ENCODE results near the gene ARL3.
"Not testable (repeated sequence)": the region's sequence is repeated elsewhere in the genome, so short reads cannot be mapped to it uniquely, and the experiment has no call there.

Gene ARL3

GRCh38 chr10:102735065-102735562 is 20.9 kb upstream of the ARL3 start:
- no peak for DNase-seq (ENCODE audit: low read depth)

- no peak for DNase-seq (ENCODE audit: low read depth)
Observed at GRCh38 chr10:102732661-102733060, 18.5 kb upstream of the ARL3 start.

- DNase-seq (ENCODE audit: low read depth): no peak
Observed at GRCh38 chr10:102731222-102731800, 17.1 kb upstream of the ARL3 start.

GRCh38 chr10:102729029-102730026 is 15.1 kb upstream of the ARL3 start:
- peak; percentile 27 for DNase-seq (ENCODE audit: low read depth)

GRCh38 chr10:102727037-102727818 is 13.0 kb upstream of the ARL3 start:
- DNase-seq (ENCODE audit: low read depth): no peak

- no peak for DNase-seq (ENCODE audit: low read depth)
Observed at GRCh38 chr10:102726274-102726673, 12.1 kb upstream of the ARL3 start.

GRCh38 chr10:102723989-102724388 is 9.8 kb upstream of the ARL3 start:
- no peak for DNase-seq (ENCODE audit: low read depth)

- DNase-seq (ENCODE audit: low read depth): no peak
Observed at GRCh38 chr10:102721954-102722353, 7.8 kb upstream of the ARL3 start.

- no peak for DNase-seq (ENCODE audit: low read depth)
Observed at GRCh38 chr10:102720775-102721301, 6.6 kb upstream of the ARL3 start.

- DNase-seq (ENCODE audit: low read depth): no peak
Observed at GRCh38 chr10:102720337-102720736, 6.1 kb upstream of the ARL3 start.

GRCh38 chr10:102718220-102718619 is 4.0 kb upstream of the ARL3 start:
- DNase-seq (ENCODE audit: low read depth): no peak

- DNase-seq (ENCODE audit: low read depth): not testable (repeated sequence)
Observed at GRCh38 chr10:102716900-102717565, 2.8 kb upstream of the ARL3 start.

- no peak for DNase-seq (ENCODE audit: low read depth)
Observed at GRCh38 chr10:102715880-102716279, 1.7 kb upstream of the ARL3 start.

- no peak for DNase-seq (ENCODE audit: low read depth)
Observed at GRCh38 chr10:102714621-102715455, 641 bp upstream of the ARL3 start, which contains the start of gene SFXN2. Gene SFXN2 (plus strand): TSS chr10:102714636. CDS start chr10:102726637, 12,001 bp downstream.

- no peak for DNase-seq (ENCODE audit: low read depth)
Observed at GRCh38 chr10:102713539-102713813, 721 bp downstream of the ARL3 start.

GRCh38 chr10:102712843-102713538 is 1.2 kb downstream of the ARL3 start:
- no peak for DNase-seq (ENCODE audit: low read depth)

- DNase-seq (ENCODE audit: low read depth): no peak
Observed at GRCh38 chr10:102712089-102712488, 2.1 kb downstream of the ARL3 start.

- no peak for DNase-seq (ENCODE audit: low read depth)
Observed at GRCh38 chr10:102710609-102711008, 3.6 kb downstream of the ARL3 start.

- no peak for DNase-seq (ENCODE audit: low read depth)
Observed at GRCh38 chr10:102705531-102705930, 8.7 kb downstream of the ARL3 start.

GRCh38 chr10:102704915-102705314 is 9.3 kb downstream of the ARL3 start:
- no peak for DNase-seq (ENCODE audit: low read depth)
